Measurements from ENCODE around the gene IFNL3.
A peak's percentile ranks its signal among the peaks of the same experiment; 100 is the strongest.
"Not testable (repeated sequence)": the region's sequence is repeated elsewhere in the genome, so short reads cannot be mapped to it uniquely, and the experiment has no call there.

The IFNL3 gene

DNA sequence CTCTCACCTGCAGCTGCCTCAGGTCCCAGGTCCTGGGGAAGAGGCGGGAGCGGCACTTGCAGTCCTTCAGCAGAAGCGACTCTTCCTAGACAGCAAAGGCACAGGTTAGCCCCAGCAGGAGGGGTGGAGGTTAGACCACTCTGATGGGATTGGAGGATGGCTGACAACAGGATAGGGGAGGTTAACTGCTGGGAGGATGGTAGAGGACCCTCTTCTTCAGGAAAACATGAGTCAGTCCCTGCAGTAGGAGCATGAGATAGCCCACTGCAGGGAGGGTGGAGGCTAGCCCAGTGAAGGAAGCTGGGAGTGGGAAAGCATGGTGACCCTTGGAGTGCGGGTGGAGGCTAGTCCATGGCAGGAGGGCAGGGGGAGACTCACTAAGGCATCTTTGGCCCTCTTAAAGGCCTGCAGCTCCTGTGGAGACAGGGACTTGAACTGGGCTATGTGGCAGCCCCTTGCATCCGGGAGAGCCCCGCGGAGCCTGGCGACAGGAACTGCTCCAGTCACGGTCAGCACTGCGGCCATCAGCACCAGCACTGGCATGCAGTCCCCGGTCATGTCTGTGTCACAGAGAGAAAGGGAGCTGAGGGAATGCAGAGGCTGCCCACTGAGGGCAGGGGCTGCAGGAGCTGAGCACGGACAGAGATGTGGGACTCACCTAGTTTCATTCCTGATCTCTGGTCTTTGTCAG is at the start of gene IFNL3:
Gene IFNL3 (minus strand): TSS at position 597 of the 691 bp plus-strand sequence. CDS start 39 bp downstream, at position 558.
- not testable (repeated sequence) for DNase-seq

DNA sequence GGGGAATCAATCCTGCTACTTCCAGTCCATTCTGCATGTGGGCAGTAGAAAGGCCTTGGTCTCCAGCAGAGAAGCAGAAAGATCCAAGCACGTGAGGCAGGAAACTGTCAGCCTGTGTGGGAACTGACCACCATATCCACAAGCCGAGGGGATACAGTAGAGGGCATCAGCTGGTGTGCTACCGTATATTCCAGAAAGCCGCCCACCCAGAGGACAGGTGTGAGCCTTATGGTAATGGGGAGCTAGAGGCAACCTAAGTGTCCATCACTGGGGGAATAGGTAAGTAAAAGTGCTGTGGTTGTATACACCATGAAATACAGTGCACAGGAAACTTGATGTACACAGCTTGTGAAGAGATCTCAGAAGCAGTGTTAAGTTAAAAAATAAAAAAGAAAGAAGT is 48.6 kb upstream of the IFNL3 start:
- DNase-seq, result no peak

DNA sequence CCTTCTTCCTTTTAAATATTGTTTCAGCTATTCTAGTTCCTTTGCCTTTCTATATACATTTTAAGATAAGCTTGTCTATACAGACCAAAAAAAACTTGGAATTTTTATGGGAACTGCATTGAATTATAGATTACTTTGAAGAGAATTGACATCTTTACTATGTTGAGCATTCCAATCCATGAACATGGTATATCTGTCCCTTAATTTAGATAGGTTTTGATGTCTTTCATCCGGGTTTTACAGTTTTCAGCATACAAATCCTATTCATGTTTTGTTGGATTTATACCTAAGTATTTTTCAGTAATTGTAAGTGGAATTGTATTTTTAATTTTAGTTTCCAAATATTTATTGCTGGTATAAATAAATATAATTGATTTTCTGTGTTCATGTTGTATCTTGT is 39.2 kb upstream of the IFNL3 start:
- no peak for DNase-seq

DNA sequence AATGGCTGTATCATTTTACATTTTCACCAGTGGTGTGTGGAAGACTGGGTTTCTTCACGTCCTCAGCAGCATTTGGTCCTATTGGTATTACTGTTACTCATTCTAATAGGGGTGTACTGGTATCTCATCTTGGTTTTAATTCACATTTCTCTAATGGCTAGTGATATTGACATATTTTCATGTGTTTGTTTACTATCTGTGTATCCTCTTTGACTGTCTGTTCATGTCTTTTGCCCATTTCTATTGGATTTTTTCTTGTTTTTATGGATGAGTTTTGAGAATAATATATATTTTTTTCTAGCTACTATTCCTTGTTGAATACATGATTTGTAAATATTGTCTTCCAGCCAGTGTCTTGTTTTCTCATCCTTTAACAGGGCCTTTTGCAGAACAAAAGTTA is 37.2 kb upstream of the IFNL3 start:
- no peak for DNase-seq

DNA sequence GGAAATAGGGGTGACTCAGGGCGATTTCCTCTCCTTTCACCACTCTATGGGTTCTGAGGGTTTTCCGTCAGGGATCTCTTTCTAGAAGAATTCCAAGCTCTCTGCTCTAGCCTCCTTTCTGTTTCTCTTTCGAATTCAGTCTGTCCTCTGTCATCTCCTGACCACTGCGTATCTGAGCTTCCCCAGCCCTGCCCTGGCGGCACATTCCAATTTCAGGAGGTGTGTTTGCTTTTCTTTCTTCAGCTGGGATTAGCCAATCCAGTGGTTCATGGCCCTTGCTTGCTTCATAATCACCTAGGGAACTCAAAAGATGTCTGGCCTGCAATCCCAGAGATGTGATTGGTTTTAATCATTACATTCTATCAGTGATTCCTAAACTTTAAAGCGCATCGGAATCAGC is 32.8 kb upstream of the IFNL3 start:
- DNase-seq, result no peak

DNA sequence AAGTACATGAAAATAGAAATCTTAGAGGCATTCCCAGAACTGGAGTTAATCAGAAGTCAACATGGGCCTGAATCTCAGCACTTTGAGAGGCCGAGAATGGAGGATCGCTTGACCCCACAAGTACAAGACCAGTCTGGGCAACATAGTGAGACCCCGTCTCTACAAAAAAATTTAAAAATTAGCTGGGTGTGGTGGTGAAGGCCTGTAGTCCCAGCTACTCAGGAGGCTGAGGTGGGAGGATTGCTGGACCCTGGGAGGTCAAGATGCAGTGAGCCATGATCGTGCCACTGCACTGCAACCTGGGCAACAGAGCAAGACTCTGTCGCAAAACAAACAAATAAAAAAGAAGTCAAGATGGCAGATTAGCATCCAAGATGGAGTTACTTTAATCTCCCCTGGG is 31.9 kb upstream of the IFNL3 start:
- no peak for DNase-seq

DNA sequence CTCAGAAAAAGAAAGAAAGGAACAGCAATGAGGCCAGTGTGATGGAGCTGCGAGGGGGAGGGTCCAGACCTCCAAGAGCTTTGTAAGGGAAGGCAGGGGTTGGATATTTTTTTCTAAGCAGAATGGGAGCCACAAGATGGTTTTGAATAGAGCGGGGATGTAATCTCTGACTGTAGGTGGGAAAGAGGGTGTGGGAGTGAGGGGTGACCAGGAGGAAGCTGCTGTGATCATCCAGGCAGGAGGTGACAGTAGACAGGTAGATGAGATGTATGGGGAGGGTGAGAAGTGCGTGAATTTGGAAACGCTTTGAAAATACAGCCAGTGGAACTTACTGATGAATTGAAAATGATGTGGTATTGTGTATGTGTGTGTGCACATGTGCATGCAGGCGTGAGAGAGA is 30.8 kb upstream of the IFNL3 start:
- DNase-seq, result no peak

DNA sequence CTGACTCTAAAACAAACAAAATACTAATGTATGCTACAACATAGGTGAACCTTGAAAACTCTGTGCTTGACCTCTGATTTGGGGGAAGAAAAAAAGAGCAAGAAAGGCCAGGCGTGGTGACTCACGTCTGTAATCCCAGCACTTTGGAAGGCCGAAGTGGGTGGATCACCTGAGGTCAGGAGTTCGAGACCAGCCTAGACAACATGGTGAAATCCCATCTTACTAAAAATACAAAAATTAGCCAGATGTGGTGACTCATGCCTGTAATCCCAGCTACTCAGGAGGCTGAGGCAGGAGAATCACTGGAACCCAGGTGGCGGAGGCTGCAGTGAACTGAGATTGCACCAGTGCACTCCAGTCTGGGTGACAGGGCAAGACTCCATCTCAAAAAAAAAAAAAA is 29.1 kb upstream of the IFNL3 start:
- DNase-seq, result not testable (repeated sequence)

DNA sequence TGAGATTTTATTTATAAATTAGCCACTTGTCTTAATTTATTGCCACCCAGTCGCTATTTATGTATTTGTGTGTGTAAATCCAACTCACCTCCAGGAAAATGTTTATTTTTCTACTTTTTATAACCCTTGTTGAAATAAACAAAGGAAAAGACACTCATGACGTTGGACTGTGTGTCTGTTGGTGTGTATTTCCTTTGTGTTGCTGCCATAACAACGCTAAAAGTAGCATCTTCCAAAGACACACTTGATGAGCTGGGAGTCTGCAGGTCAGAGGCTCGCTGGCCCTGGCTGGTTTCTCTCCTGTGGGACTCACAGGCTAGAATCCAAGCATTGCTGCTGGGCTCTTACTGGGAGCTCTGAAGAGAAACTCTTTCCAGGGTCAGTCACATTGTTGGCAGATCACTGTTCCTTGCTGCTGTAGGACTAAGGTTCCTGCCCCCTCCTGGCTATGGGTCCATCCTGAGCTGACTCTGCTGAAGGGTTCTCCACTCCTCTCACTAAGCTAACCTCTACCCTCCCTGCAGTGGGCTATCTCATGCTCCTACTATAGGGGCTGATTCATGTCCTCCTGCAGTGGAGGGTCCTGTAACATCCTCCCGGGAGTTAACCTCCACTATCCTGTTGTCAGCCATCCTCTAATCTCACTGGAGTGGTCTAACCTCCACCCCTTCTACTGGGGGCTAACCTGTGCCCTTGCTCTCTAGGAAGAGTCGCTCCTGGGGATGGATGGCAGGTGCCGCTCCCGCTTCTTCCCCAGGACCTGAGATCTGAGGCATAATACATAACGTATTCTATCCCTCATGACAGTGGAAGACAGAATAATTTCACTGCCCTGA is 25.4 kb upstream of the IFNL3 start:
- DNase-seq, result no peak

DNA sequence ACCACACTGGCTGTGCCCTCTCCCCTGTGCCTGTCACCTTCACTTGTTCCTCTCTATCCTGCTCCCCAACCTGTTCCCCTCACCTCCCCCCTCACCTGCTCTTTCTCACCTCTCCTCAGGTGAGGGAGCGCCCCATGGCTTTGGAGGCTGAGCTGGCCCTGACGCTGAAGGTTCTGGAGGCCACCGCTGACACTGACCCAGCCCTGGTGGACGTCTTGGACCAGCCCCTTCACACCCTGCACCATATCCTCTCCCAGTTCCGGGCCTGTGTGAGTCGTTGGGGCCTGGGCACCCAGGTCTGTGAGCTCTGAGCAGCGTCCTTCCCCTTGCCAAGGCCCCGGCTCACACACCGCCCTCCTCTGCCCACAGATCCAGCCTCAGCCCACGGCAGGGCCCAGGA is 24.6 kb upstream of the IFNL3 start:
- not testable (repeated sequence) for DNase-seq

DNA sequence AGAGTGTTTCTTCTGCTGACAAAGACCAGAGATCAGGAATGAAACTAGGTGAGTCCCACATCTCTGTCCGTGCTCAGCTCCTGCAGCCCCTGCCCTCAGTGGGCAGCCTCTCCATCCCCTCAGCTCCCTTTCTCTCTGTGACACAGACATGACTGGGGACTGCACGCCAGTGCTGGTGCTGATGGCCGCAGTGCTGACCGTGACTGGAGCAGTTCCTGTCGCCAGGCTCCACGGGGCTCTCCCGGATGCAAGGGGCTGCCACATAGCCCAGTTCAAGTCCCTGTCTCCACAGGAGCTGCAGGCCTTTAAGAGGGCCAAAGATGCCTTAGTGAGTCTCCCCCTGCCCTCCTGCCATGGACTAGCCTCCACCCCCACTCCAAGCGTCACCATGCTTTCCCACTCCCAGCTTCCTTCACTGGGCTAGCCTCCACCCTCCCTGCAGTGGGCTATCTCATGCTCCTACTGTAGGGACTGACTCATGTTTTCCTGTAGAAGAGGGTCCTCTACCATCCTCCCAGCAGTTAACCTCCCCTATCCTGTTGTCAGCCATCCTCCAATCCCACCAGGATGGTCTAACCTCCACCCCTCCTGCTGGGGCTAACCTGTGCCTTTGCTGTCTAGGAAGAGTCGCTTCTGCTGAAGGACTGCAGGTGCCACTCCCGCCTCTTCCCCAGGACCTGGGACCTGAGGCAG is 23.9 kb upstream of the IFNL3 start:
- not testable (repeated sequence) for DNase-seq

DNA sequence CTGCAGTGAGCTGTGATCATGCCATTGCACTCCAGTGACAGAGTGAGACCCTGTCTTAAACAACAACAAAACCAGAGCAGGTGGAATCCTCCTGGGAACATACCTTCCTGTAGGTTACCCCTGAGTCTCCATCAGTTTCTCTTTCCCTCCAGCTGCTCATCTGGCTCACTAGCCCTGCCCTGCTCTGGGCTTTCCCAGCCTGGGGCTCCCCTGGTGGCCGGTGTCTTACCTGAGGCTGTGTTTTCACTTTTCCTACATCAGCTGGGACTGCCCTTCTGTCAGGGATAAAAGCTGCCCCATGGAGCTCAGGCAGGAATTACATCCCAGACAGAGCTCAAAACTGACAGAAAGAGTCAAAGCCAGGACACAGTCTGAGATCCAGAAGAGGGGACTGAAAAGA is 23.3 kb upstream of the IFNL3 start, which contains the start of gene IFNL2:
Gene IFNL2 (plus strand): TSS at position 312 of the 400 bp plus-strand sequence. CDS start 173 bp downstream, outside the sequence.
- not testable (repeated sequence) for DNase-seq

DNA sequence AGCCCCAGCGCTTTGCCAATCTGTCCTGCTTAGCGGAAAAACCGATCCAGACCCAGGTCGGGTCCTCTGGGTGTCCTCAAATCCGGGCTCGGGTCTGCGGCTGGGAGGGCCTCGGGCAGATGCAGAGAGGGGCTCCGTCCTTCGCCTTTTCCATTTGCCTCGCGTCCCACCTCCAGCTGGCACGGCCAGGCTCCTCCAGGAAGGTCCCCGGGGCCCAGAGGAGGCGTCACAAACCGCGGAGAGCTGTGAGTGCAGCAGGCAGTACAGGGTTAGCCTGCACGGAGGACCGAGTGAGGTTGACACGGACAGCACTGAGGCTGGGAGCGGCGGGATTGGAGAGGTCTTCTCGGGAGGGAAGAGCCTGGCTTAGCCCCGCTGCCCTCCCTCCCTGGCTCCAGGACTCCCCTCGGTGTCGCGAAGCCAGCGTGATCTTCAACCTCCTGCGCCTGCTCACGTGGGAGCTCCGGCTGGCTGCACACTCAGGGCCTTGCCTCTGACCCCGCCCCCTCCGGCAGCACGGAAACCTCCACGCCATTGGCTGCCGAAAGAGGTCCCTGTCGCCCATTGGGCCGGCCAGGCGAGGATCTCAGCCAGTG is 20.6 kb upstream of the IFNL3 start:
- DNase-seq, result peak; percentile 0

DNA sequence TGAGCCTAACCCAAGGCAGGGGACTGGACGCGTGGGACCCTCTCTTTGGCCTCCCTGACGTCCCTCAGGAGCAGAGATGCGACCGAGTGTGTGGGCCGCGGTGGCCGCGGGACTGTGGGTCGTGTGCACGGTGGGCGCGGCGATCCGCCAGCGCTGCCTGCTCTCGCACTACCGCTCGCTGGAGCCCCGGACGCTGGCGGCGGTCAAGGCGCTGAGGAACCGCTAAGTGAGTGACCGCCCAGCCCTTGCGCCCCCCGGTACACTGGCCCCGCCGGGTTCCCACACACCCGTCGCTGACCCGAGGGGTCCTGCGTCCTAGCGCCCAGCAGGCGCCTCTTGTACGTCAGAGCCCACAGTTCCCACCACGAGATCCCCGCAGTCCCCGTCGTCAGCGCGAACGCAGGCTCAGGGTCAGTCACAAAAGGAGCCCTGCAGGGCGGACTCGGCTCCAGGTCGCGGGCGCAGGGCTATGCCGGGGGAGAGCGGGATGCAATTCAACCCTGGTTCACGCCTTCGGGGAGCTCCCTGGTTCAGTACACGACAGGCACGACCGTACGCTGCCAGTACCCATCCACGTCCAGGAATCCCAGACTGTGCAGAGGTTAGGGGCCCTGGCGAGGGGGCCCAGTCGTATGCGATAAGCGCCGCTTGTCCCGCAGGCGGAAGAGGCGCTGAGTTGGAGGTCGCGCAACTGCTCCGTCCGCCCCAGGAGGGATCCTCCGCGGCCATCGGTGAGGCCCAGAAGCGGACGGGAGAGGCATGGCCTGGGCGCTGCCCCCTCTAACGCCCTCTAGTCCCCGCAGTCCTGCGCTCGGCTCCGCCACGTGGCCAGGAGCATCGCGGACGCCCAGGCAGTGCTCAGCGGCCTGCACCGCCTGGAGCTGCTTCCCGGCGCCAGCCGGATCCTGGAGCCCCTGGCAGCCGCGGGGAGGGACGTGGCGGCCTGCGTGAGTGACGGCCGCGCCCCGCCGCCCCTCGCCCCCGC is 19.8 kb upstream of the IFNL3 start:
- no peak for DNase-seq

DNA sequence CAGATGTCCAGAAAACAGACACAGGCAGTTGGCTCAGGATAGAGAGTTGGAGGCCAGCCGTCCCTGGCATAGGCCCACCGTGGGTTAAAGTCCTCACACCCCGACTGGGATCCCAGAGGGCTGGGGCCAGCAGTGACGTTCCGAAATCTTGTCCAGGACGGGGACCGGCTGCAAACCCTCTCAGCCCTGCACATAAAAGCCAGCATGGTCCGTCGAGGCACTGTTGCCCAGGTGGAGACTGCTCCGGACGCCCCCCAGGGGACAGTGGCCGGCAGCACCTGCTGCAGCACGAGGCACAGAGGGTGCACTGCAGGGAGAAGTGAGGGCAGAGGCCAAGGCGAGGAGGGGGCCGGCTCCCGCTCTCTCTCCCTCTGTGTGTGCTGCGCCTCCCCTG is 19.1 kb upstream of the IFNL3 start:
- no peak for DNase-seq

DNA sequence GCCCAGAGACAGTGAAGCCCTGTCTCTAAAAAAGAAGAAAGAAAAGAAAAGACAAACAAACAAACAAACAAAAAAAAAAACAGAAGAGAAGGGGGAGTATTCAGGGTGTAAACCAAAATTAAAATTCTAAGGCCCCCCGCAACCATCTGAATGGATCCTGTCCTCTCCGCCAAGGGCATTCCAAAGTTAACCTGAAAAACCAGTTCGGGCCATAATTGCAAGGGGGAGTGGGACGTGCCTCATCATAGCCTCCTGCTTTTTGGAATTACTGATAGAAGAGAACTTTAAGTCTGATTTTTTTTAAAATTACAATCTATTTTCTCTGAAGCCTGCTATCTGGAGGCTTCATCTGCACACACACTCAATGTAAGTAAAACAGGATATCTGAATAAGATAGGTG is 17.7 kb upstream of the IFNL3 start:
- DNase-seq, result no peak

DNA sequence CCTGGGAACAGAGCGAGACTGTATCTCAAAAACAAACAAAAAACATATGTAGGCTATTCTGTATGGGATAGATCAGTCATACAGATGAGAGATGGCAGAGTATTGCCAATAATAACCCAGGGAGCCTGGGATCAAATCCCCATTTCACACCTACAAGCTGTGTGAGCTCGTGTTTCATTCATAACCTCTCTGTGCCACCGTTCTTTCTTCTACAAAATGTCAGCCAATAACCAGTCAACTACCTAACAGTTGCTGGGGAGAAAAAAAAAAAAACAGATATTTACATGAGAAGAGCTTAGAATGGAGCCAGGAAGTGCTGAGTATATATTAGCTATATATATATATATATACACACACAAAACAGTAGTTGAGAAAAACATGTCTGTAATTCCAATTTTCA is 16.9 kb upstream of the IFNL3 start:
- no peak for DNase-seq

DNA sequence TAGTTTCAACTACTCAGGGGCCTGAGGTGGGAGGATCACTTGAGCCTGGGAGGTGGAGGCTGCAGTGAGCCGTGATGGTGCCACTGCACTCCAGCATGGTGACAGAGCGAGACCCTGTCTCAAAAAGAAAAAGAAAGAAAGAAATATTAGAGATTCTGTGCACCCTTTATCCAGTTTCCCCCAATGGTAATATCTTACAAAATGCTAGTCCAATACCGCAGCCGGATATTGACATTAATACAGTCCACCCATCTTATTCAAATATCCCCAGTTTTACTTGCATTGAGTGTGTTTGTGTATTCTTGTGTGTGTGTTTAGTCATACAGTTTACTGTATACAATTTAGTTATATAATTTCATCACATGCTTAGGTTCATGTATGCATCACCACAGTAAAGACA is 12.4 kb upstream of the IFNL3 start:
- no peak for DNase-seq

DNA sequence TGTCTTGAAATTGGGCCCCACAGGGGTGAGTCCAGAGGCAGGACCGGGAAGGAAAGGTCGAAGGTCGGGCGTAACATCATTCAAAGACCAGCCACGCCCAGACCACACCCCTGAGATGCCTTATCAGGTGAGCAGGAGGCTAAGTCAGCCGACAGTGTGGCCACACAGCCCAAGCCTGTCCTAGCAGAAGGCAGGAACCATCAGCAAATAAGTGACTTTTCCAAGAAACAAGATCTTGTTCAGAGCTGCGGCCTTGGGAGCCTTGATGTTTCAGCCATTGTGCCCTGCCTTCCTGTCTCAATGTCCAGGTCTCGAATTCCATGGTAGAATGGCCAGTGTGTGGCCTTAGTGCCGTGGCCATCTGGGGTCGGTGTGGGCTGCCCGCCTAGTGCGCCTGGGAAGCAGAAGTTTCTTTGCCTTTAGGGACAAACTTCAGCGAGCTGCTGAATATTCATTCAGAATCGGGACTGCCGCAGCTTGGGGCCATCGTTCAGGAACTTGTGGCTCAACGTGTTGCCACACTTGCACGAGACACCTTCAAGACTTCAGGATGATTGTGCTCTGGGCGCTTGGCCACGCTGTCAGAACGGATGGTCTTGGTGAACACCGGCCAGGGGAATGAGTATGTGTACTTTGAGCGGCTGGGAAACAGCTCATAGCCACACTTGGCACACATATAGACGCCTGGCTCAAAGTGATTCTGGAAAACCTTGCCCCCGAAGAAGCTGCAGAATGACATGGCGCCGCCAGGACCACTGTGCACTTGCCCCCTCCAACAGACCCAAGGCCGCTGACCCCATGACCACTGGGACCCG is 9.9 kb upstream of the IFNL3 start:
- no peak for DNase-seq

DNA sequence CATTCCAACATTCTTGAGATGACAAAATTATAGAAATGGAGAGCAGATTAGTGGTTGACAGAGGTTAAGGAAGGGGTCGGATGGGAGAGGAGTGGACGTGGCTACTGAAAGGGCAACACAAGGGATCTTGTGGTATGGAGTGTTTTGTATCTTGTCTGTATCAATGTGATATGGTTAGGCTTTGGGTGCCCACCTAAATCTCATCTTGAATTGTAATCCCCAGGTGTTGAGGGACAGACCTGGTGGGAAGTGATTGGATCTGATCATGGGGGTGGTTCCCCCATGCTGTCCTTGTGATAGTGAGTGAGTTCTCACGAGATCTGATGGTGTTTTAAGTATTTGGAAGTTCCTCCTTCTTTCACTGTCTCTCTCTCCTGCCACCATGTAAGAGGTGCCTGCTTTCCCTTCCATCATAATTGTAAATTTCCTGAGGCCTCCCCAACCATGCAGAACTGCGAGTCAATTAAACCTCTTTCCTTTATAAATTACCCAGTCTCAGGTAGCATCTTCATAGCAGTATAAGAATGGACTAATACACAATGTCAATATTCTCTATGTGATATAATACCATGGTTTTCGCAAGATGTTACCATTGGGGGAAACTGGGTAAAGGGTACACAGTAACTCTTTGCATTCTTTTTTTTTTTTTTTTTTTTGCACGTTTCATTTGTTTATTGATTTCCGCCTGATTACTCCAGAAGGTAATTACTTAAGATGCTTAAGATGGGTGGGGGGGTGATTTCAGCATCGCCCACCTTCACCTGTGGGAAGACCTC is 8.8 kb upstream of the IFNL3 start:
- DNase-seq, result no peak
